ENCODE data around the gene LPP. TPM values are rescaled to one million over a fixed set of nuclear protein-coding genes. Genes with fewer than 3 reads are reported as not detected.

Gene LPP
- total and polyA plus RNA-seq, 10 of the 15 experiments (the other 5 are each of a cell fraction or from before 2014, with no cell fraction given): under 0.01 to 0.62 (median 0.03) TPM

GRCh38 chr3:188764609-188765008 is 610.7 kb downstream of the LPP start (continued):
- TF ChIP-seq, protein P1, sequence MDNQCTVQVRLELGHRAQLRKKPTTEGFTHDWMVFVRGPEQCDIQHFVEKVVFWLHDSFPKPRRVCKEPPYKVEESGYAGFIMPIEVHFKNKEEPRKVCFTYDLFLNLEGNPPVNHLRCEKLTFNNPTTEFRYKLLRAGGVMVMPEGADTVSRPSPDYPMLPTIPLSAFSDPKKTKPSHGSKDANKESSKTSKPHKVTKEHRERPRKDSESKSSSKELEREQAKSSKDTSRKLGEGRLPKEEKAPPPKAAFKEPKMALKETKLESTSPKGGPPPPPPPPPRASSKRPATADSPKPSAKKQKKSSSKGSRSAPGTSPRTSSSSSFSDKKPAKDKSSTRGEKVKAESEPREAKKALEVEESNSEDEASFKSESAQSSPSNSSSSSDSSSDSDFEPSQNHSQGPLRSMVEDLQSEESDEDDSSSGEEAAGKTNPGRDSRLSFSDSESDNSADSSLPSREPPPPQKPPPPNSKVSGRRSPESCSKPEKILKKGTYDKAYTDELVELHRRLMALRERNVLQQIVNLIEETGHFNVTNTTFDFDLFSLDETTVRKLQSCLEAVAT (IDR thresholded peaks at IDR 0.05): no peak
- TF ChIP-seq SUPT20H (IDR thresholded peaks at IDR 0.05; ENCODE audit: borderline replicate concordance, control insufficient read depth, low read depth, low read length) (no peak), GATAD2B (conservative IDR thresholded peaks at IDR 0.05; ENCODE audit: low read depth) (no peak), POLR2AphosphoS5 (IDR thresholded peaks at IDR 0.05; ENCODE audit: low read length) (no peak), IRF4 (IDR thresholded peaks at IDR 0.05; ENCODE audit: low read depth, low read length) (no peak), TBL1XR1 (IDR thresholded peaks at IDR 0.05; ENCODE audit: low read depth, low read length) (no peak), POU2F2 (IDR thresholded peaks at IDR 0.05; ENCODE audit: borderline replicate concordance, low read depth, low read length) (no peak), ETV6 (conservative IDR thresholded peaks at IDR 0.05 in 1 of 2, IDR thresholded peaks at IDR 0.05 in 1 of 2; ENCODE audit: borderline replicate concordance in 1 of 2, low read depth in 1 of 2) (no peak), JUNB (IDR thresholded peaks at IDR 0.05) (no peak), RFX5 (IDR thresholded peaks at IDR 0.05; ENCODE audit: low read depth, low read length) (no peak), EED (IDR thresholded peaks at IDR 0.05; ENCODE audit: low read depth) (no peak), SP1 (IDR thresholded peaks at IDR 0.05; ENCODE audit: low read depth, low read length) (no peak)
- TF ChIP-seq, protein P2, sequence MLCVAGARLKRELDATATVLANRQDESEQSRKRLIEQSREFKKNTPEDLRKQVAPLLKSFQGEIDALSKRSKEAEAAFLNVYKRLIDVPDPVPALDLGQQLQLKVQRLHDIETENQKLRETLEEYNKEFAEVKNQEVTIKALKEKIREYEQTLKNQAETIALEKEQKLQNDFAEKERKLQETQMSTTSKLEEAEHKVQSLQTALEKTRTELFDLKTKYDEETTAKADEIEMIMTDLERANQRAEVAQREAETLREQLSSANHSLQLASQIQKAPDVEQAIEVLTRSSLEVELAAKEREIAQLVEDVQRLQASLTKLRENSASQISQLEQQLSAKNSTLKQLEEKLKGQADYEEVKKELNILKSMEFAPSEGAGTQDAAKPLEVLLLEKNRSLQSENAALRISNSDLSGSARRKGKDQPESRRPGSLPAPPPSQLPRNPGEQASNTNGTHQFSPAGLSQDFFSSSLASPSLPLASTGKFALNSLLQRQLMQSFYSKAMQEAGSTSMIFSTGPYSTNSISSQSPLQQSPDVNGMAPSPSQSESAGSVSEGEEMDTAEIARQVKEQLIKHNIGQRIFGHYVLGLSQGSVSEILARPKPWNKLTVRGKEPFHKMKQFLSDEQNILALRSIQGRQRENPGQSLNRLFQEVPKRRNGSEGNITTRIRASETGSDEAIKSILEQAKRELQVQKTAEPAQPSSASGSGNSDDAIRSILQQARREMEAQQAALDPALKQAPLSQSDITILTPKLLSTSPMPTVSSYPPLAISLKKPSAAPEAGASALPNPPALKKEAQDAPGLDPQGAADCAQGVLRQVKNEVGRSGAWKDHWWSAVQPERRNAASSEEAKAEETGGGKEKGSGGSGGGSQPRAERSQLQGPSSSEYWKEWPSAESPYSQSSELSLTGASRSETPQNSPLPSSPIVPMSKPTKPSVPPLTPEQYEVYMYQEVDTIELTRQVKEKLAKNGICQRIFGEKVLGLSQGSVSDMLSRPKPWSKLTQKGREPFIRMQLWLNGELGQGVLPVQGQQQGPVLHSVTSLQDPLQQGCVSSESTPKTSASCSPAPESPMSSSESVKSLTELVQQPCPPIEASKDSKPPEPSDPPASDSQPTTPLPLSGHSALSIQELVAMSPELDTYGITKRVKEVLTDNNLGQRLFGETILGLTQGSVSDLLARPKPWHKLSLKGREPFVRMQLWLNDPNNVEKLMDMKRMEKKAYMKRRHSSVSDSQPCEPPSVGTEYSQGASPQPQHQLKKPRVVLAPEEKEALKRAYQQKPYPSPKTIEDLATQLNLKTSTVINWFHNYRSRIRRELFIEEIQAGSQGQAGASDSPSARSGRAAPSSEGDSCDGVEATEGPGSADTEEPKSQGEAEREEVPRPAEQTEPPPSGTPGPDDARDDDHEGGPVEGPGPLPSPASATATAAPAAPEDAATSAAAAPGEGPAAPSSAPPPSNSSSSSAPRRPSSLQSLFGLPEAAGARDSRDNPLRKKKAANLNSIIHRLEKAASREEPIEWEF (IDR thresholded peaks at IDR 0.05; ENCODE audit: insufficient replicate concordance, low read depth, low read length): no peak

Data from GM12878 (cell line).